GM23248 (cell line): ENCODE measurements around the gene SLC25A51. TPM values are rescaled to one million over a fixed set of nuclear protein-coding genes. Genes with fewer than 3 reads are reported as not detected.

Experiments
- DNase-seq: peaks from one replicate; pipeline ENCODE4 v3.0.0-alpha.2; 2015
- H2AFZ ChIP-seq: fragments of 200-600 bp; sonication (generic); 2 replicates; pipeline ENCODE4 v1.6.1; 2016; ENCODE audit warnings: antibody characterized with exemption
- H3F3A ChIP-seq: fragments of 200-600 bp; sonication (generic); 2 replicates; pipeline ENCODE4 v1.6.1; 2016; ENCODE audit warnings: mild to moderate bottlenecking, antibody characterized with exemption, mixed run types; ENCODE audit not compliant: insufficient read depth
- H3K27ac ChIP-seq: fragments of 200-600 bp; sonication (generic); 2 replicates; pipeline ENCODE4 v1.5.1; 2016; ENCODE audit warnings: mild to moderate bottlenecking
- H3K27me3 ChIP-seq: fragments of 200-600 bp; sonication (generic); replicated peaks from 2 replicates; pipeline ENCODE4 v1.6.1; 2016; ENCODE audit warnings: mild to moderate bottlenecking; ENCODE audit not compliant: insufficient read depth
- H3K36me3 ChIP-seq: fragments of 200-600 bp; sonication (generic); 2 replicates; pipeline ENCODE4 v1.6.1; 2016; ENCODE audit warnings: low read depth, mild to moderate bottlenecking
- H3K4me1 ChIP-seq: fragments of 200-600 bp; sonication (generic); 2 replicates; pipeline ENCODE4 v1.6.1; 2016; ENCODE audit warnings: mild to moderate bottlenecking; ENCODE audit not compliant: insufficient read depth
- H3K4me2 ChIP-seq: fragments of 200-600 bp; sonication (generic); one replicate; pipeline ENCODE4 v1.6.1; 2016; ENCODE audit warnings: mild to moderate bottlenecking; ENCODE audit not compliant: unreplicated experiment
- H3K4me3 ChIP-seq: fragments of 200-600 bp; sonication (generic); 2 replicates; pipeline ENCODE4 v1.5.1; 2016; ENCODE audit warnings: mild to moderate bottlenecking
- H3K79me2 ChIP-seq: fragments of 200-600 bp; sonication (generic); 2 replicates; pipeline ENCODE4 v1.6.1; 2016; ENCODE audit warnings: mild to moderate bottlenecking; ENCODE audit not compliant: insufficient read depth
- H3K9ac ChIP-seq: fragments of 200-600 bp; sonication (generic); 2 replicates; pipeline ENCODE4 v1.6.1; 2016; ENCODE audit warnings: mild to moderate bottlenecking
- H3K9me2 ChIP-seq: fragments of 200-600 bp; sonication (generic); 2 replicates; pipeline ENCODE4 v1.6.1; 2016; ENCODE audit warnings: mixed run types, mild to moderate bottlenecking, moderate library complexity; ENCODE audit not compliant: insufficient read depth
- H3K9me3 ChIP-seq: fragments of 200-600 bp; sonication (generic); one replicate; pipeline ENCODE4 v1.6.1; 2017; ENCODE audit warnings: low read depth
- H4K20me1 ChIP-seq: fragments of 200-600 bp; sonication (generic); 2 replicates; pipeline ENCODE4 v1.6.0; 2016; ENCODE audit not compliant: insufficient read depth
- EZH2 ChIP-seq: fragments of 200-600 bp; sonication (generic); IDR thresholded peaks from 2 replicates; pipeline ENCODE4 v1.6.1; 2018; ENCODE audit warnings: antibody characterized with exemption, mild to moderate bottlenecking; ENCODE audit not compliant: insufficient read depth, poor library complexity, severe bottlenecking
- EZH2phosphoT487 ChIP-seq: fragments of 200-600 bp; sonication (generic); IDR thresholded peaks from 2 replicates; pipeline ENCODE4 v1.6.1; 2018; ENCODE audit warnings: antibody characterized with exemption, moderate library complexity, mild to moderate bottlenecking, low read depth; ENCODE audit not compliant: insufficient read depth
- WGBS, 2 experiments: methylation state at CpG; one replicate each; pipeline ENCODE4 v1.1.6; 2015 to 2017; ENCODE audit warnings: low lambda C conversion rate in 2 of 2, low coverage in 1 of 2; ENCODE audit errors: missing lambda C conversion rate in 2 of 2; 5-methylcytosine and 5-hydroxymethylcytosine counted together
- in situ Hi-C: fragments of 300-500 bp; cut with MboI; formaldehyde crosslinking; loops from 2 replicates; pipeline ENCODE4 v1.15.0; 2020
- polyA plus RNA-seq: library from polyadenylated mRNA; unstranded; fragments of >200 nt; fragmentation: Nextera tagmentation; extraction: Ambion mirVana; gene quantifications from 2 replicates; pipeline ENCODE4 v1.2.1, GENCODE V29; 2016
- total RNA-seq: library from RNA; depleted of rRNA; stranded (reverse); fragments of >200 nt; shearing (Covaris generic); gene quantifications from 2 replicates; pipeline ENCODE4 v1.2.3, GENCODE V29; 2014

SLC25A51 gene
- total and polyA plus RNA-seq, 2 experiments from 2014 or later = 16.0 to 56.6 TPM

GRCh38 chr9:37916471-37917312 lies 12.8 kb upstream of the SLC25A51 start:
- DNase-seq = no peak
- Histone ChIP-seq H3K9me3 (no peaks in the 10 kb centered on the region), H4K20me1 (no peaks in the 10 kb centered on the region), H3K9ac (no peak overlapping the region), H3K27ac (no peak overlapping the region), H3K4me3 (no peak overlapping the region), H2AFZ (no peak overlapping the region), H3F3A (0 out of 2 replicates have a peak, but pooled peaks cover 3% of the 10 kb centered on the region), H3K27me3 (no peaks in the 10 kb centered on the region), H3K9me2 (no peaks in the 10 kb centered on the region), H3K36me3 (no peaks in the 10 kb centered on the region), H3K4me1 (no peaks in the 10 kb centered on the region), H3K79me2 (no peaks in the 10 kb centered on the region), H3K4me2 (no peak overlapping the region)
- 95% methylated on average over 18 of the region's 18 CpGs for WGBS, 2 experiments
- TF ChIP-seq EZH2phosphoT487 (no peak), EZH2 (no peak)
- in situ Hi-C loops = no loop called here

- no peak overlapping the region for H3K4me3 ChIP-seq
- no peaks in the 10 kb centered on the region for H3K79me2 ChIP-seq
- TF ChIP-seq EZH2phosphoT487 (no peak), EZH2 (no peak)
- no peaks in the 10 kb centered on the region for H3K9me2 ChIP-seq
- no peaks in the 10 kb centered on the region for H3K4me1 ChIP-seq
- H4K20me1 ChIP-seq = no peaks in the 10 kb centered on the region
- H3K36me3 ChIP-seq = no peaks in the 10 kb centered on the region
- no peak overlapping the region for H3K27ac ChIP-seq
- H3K9ac ChIP-seq = no peak overlapping the region
- no peak for DNase-seq
- in situ Hi-C loops = no loop called here
- H2AFZ ChIP-seq = no peak overlapping the region
- no peaks in the 10 kb centered on the region for H3K27me3 ChIP-seq
- 82 to 84% methylated on average over 14 of the region's 14 CpGs for WGBS, 2 experiments
- H3F3A ChIP-seq = 0 out of 2 replicates have a peak, but pooled peaks cover 3% of the 10 kb centered on the region
- H3K4me2 ChIP-seq = no peak overlapping the region
- no peaks in the 10 kb centered on the region for H3K9me3 ChIP-seq
Observed at GRCh38 chr9:37915911-37916470, 12.1 kb upstream of the SLC25A51 start.

- TF ChIP-seq EZH2 (no peak), EZH2phosphoT487 (no peak)
- no peaks in the 10 kb centered on the region for H3K9me2 ChIP-seq
- in situ Hi-C loops = loop anchor here (5.0 kb wide), 1 partner anchor 447 kb away; no protein-coding TSS in a partner anchor
- no peaks in the 10 kb centered on the region for H3K4me1 ChIP-seq
- WGBS, 2 experiments = 67 to 70% methylated on average over 6 to 10 of the region's 11 CpGs
- no peaks in the 10 kb centered on the region for H3K9me3 ChIP-seq
- H3K27me3 ChIP-seq = no peaks in the 10 kb centered on the region
- no peak overlapping the region for H2AFZ ChIP-seq
- DNase-seq = no peak
- H3K4me2 ChIP-seq = no peak overlapping the region
- no peaks in the 10 kb centered on the region for H3K79me2 ChIP-seq
- H3K36me3 ChIP-seq = no peaks in the 10 kb centered on the region
- H3F3A ChIP-seq = 0 out of 2 replicates have a peak, but pooled peaks cover 3% of the 10 kb centered on the region
- H3K27ac ChIP-seq = no peak overlapping the region
- H4K20me1 ChIP-seq = no peaks in the 10 kb centered on the region
- H3K4me3 ChIP-seq = no peak overlapping the region
- H3K9ac ChIP-seq = no peak overlapping the region
Observed at GRCh38 chr9:37914701-37915358, 10.9 kb upstream of the SLC25A51 start.

- in situ Hi-C loops = loop anchor here (5.0 kb wide), 1 partner anchor 448 kb away; no protein-coding TSS in a partner anchor
- Histone ChIP-seq H3F3A (0 out of 2 replicates have a peak, but pooled peaks cover 3% of the 10 kb centered on the region), H3K4me2 (no peak overlapping the region), H3K27me3 (no peaks in the 10 kb centered on the region), H3K4me1 (no peaks in the 10 kb centered on the region), H3K9me2 (no peaks in the 10 kb centered on the region), H3K4me3 (no peak overlapping the region), H2AFZ (no peak overlapping the region), H3K9ac (no peak overlapping the region), H3K9me3 (no peaks in the 10 kb centered on the region), H3K79me2 (no peaks in the 10 kb centered on the region), H3K36me3 (no peaks in the 10 kb centered on the region), H4K20me1 (no peaks in the 10 kb centered on the region), H3K27ac (no peak overlapping the region)
- WGBS, 2 experiments = 82 to 84% methylated on average over 8 of the region's 8 CpGs
- TF ChIP-seq EZH2phosphoT487 (no peak), EZH2 (no peak)
- no peak for DNase-seq
Observed at GRCh38 chr9:37914154-37914551, 10.2 kb upstream of the SLC25A51 start.
